ENCODE data around the gene TMEM209. TPM values are rescaled to one million over a fixed set of nuclear protein-coding genes. Genes with fewer than 3 reads are reported as not detected.

TMEM209 gene
- polyA plus RNA-seq, 1 donor from 2014 or later = 14.6 TPM

DNA sequence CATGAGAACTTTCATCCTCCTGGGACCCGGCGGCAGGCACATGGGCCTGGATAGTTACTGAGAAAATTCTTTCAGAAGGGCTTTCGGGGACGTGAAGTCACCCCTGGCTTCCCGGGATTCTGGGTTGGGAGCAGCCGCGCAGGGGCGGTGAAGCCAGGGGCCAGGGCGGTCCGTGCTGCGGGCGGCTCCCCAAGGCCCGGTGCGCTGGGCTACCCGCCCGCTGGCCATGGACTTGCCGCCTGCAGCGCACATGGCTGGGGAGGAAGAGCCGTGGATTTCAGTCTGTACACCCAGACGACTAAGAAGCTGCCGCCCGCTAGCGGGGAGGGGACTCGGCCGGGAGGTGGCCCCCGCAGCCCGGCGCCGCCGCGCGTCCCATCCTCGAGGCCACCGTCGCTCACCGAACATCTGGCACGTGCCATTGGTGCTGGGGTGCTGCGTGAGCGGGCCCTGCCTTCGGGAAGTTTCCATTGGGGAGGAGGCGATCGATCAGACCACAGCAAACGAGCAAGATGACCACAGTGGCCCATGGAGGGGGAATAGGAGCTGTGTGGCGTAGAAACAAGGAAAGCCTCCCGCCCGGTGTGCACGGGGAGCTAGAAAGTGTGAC, 64.5 kb downstream of the TMEM209 start:
- Histone ChIP-seq H3K79me2 (replicated peaks; ENCODE audit: insufficient read depth, low read length) (no peaks in the 10 kb centered on the region), H2AFZ (ENCODE audit: low read depth, low read length) (no peak overlapping the region), H3K27me3 (ENCODE audit: insufficient read depth, low read depth, low read length) (no peaks in the 10 kb centered on the region), H3K9me3 (ENCODE audit: low read length) (no peaks in the 10 kb centered on the region), H3K36me3 (ENCODE audit: insufficient read depth, low read length) (no peaks in the 10 kb centered on the region), H4K20me1 (ENCODE audit: insufficient read depth) (no peaks in the 10 kb centered on the region), H3K4me3 (ENCODE audit: low read length) (no peak overlapping the region), H3K9ac (ENCODE audit: low read length) (peak overlapping the region; percentile 70), H3F3A (ENCODE audit: insufficient read depth, low read length, poor library complexity, severe bottlenecking) (no peaks in the 10 kb centered on the region), H3K27ac (ENCODE audit: low read length) (peak overlapping the region; percentile 87), H3K4me2 (ENCODE audit: low read length) (no peak overlapping the region), H3K9me2 (ENCODE audit: insufficient read depth, low read length) (no peaks in the 10 kb centered on the region)
- TF ChIP-seq POLR2AphosphoS5 (IDR thresholded peaks at IDR 0.05) (no peak), EP300 (conservative IDR thresholded peaks at IDR 0.05; ENCODE audit: poor library complexity, severe bottlenecking) (no peak), SMC3 (conservative IDR thresholded peaks at IDR 0.05; ENCODE audit: poor library complexity) (no peak), RAD21 (conservative IDR thresholded peaks at IDR 0.05) (no peak), TAF1 (IDR thresholded peaks at IDR 0.05; ENCODE audit: low read depth) (no peak), MXI1 (conservative IDR thresholded peaks at IDR 0.05; ENCODE audit: poor library complexity, severe bottlenecking) (no peak), EZH2 (IDR thresholded peaks at IDR 0.05; ENCODE audit: borderline replicate concordance, insufficient read depth, low read length, poor library complexity, severe bottlenecking) (no peak), CTCF (IDR thresholded peaks at IDR 0.05; ENCODE audit: poor library complexity, severe bottlenecking) (no peak)
- TF ChIP-seq, protein P1, sequence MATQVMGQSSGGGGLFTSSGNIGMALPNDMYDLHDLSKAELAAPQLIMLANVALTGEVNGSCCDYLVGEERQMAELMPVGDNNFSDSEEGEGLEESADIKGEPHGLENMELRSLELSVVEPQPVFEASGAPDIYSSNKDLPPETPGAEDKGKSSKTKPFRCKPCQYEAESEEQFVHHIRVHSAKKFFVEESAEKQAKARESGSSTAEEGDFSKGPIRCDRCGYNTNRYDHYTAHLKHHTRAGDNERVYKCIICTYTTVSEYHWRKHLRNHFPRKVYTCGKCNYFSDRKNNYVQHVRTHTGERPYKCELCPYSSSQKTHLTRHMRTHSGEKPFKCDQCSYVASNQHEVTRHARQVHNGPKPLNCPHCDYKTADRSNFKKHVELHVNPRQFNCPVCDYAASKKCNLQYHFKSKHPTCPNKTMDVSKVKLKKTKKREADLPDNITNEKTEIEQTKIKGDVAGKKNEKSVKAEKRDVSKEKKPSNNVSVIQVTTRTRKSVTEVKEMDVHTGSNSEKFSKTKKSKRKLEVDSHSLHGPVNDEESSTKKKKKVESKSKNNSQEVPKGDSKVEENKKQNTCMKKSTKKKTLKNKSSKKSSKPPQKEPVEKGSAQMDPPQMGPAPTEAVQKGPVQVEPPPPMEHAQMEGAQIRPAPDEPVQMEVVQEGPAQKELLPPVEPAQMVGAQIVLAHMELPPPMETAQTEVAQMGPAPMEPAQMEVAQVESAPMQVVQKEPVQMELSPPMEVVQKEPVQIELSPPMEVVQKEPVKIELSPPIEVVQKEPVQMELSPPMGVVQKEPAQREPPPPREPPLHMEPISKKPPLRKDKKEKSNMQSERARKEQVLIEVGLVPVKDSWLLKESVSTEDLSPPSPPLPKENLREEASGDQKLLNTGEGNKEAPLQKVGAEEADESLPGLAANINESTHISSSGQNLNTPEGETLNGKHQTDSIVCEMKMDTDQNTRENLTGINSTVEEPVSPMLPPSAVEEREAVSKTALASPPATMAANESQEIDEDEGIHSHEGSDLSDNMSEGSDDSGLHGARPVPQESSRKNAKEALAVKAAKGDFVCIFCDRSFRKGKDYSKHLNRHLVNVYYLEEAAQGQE (IDR thresholded peaks at IDR 0.05; ENCODE audit: borderline replicate concordance) = no peak

DNA sequence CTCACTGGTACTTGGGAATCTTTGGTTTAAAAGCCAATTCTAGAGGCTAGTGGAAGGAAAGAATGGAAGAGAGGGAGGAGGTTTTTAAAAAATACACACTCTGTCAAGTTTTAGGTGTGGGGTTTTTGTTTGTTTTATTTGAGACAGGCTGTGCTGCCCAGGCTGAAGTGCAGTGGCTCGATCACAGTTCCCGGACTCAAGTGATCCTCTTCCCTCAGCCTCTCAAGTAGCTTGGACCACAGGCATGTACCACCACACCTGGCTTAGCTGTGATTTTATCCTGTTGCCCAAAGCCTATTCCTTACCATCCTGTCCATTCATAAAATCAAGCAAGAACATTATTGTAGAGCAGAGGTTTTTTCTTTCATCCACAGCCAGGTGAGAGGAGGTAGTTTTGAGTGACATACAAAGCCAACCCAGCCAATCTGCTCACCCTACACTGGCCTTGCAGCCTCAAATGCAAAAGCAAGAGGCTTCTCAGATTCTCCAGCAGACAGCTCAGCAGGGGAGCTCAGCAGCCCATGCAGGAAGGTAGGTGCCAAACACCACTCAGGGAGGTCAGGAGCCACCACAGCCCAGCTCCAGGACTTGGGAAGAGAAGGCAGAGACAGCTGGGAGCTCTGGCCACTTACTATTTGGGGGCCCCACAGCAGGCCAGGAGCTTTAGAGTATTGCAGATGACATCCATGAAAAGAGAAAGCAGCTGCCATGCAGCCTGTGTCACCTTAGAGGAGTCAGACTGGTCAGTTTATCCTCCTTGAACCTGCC, 65.8 kb downstream of the TMEM209 start:
- H3K9ac ChIP-seq (ENCODE audit: low read length) = no peak overlapping the region
- H3K79me2 ChIP-seq (replicated peaks; ENCODE audit: insufficient read depth, low read length) = no peaks in the 10 kb centered on the region
- H3K4me2 ChIP-seq (ENCODE audit: low read length) = no peak overlapping the region
- H3K36me3 ChIP-seq (ENCODE audit: insufficient read depth, low read length) = no peaks in the 10 kb centered on the region
- no peaks in the 10 kb centered on the region for H3K9me2 ChIP-seq (ENCODE audit: insufficient read depth, low read length)
- no peak overlapping the region for H3K27ac ChIP-seq (ENCODE audit: low read length)
- no peaks in the 10 kb centered on the region for H3F3A ChIP-seq (ENCODE audit: insufficient read depth, low read length, poor library complexity, severe bottlenecking)
- TF ChIP-seq, protein P1 (IDR thresholded peaks at IDR 0.05; ENCODE audit: borderline replicate concordance) = no peak
- TF ChIP-seq TAF1 (IDR thresholded peaks at IDR 0.05; ENCODE audit: low read depth) (no peak), MXI1 (conservative IDR thresholded peaks at IDR 0.05; ENCODE audit: poor library complexity, severe bottlenecking) (no peak), EP300 (conservative IDR thresholded peaks at IDR 0.05; ENCODE audit: poor library complexity, severe bottlenecking) (no peak), CTCF (IDR thresholded peaks at IDR 0.05; ENCODE audit: poor library complexity, severe bottlenecking) (no peak), EZH2 (IDR thresholded peaks at IDR 0.05; ENCODE audit: borderline replicate concordance, insufficient read depth, low read length, poor library complexity, severe bottlenecking) (no peak), RAD21 (conservative IDR thresholded peaks at IDR 0.05) (no peak), POLR2AphosphoS5 (IDR thresholded peaks at IDR 0.05) (no peak), SMC3 (conservative IDR thresholded peaks at IDR 0.05; ENCODE audit: poor library complexity) (no peak)
- no peaks in the 10 kb centered on the region for H4K20me1 ChIP-seq (ENCODE audit: insufficient read depth)
- no peak overlapping the region for H3K4me3 ChIP-seq (ENCODE audit: low read length)
- no peaks in the 10 kb centered on the region for H3K9me3 ChIP-seq (ENCODE audit: low read length)
- no peaks in the 10 kb centered on the region for H3K27me3 ChIP-seq (ENCODE audit: insufficient read depth, low read depth, low read length)
- H2AFZ ChIP-seq (ENCODE audit: low read depth, low read length) = no peak overlapping the region
